BLaER1 treated with 17β-estradiol and CSF1 and Interleukin-3, amounts not matched to agents 10 nM and 100 nM (cell line): Measurements from ENCODE around the gene GP1BA.

Experiments
- H3K27ac ChIP-seq, 11 experiments: shearing (Covaris generic); formaldehyde crosslinking; 2 replicates each; pipeline ENCODE4 v1.8.1; 2022
- H3K27me3 ChIP-seq, 11 experiments: shearing (Covaris generic); formaldehyde crosslinking; 2 replicates each; pipeline ENCODE4 v1.8.1; 2022
- H3K36me3 ChIP-seq, 11 experiments: shearing (Covaris generic); formaldehyde crosslinking; 2 replicates each; pipeline ENCODE4 v1.8.1; 2022
- H3K4me1 ChIP-seq, 10 experiments: shearing (Covaris generic); formaldehyde crosslinking; 2 replicates each; pipeline ENCODE4 v1.8.1; 2022
- H3K4me2 ChIP-seq, 11 experiments: shearing (Covaris generic); formaldehyde crosslinking; 2 replicates each; pipeline ENCODE4 v1.8.1; 2022
- H3K4me3 ChIP-seq, 10 experiments: shearing (Covaris generic); formaldehyde crosslinking; 2 replicates each; pipeline ENCODE4 v1.8.1; 2022
- H3K9ac ChIP-seq, 11 experiments: shearing (Covaris generic); formaldehyde crosslinking; 2 replicates each; pipeline ENCODE4 v1.8.1; 2022
- H3K9me3 ChIP-seq, 11 experiments: shearing (Covaris generic); formaldehyde crosslinking; replicated peaks in 1 of 11; 2 replicates each; pipeline ENCODE4 v1.8.1; 2022
- H4K20me1 ChIP-seq, 11 experiments: shearing (Covaris generic); formaldehyde crosslinking; 2 replicates each; pipeline ENCODE4 v1.8.1; 2022
- Cebpa-rat ChIP-seq, 11 experiments: shearing (Covaris generic); IDR thresholded peaks; 2 replicates each; pipeline ENCODE4 v1.8.1; 2022

The GP1BA gene

DNA sequence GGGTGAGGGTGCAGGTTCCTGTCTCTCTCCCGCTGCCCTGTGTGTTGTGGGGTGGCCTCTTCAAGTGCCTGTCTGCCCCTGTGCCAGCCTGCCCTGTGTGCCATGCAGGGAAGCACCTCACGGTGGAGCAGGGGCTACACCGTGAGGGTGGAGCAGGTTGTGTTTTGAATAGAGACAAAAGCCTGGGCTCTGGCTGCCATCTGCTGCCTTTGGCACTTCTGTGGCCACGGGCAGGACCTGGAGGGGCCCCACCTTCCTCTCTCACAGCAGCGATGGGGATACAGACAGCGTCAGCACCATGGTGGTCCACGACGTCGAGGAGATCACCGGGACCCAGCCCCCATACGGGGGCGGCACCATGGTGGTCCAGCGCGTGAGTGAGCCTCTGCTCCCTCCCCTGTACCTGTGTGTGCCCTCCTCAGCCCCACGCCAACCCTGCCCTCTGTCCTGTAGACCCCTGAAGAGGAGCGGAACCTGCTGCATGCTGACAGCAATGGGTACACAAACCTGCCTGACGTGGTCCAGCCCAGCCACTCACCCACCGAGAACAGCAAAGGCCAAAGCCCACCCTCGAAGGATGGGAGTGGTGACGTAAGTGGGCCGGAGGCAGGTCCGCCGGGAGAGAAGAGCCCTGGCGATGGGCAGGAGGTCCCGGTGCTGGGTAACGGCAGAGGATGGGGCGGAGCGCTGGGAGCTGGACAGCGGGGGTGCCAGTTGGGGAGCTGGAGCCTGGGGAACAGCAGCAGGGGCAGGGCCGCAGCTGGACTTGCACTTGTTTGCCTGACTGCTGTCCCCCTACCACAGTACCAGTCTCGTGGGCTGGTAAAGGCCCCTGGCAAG is 38.1 kb upstream of the GP1BA start:
- H3K4me1 ChIP-seq = peaks cover 6 to 55% (median 11%) of the 10 kb centered on the region in 10 experiments; a peak in 19 of 20 replicates
- H3K9me3 ChIP-seq = no peaks in the 10 kb centered on the region
- peaks cover 9 to 19% (median 10%) of the 10 kb centered on the region in 11 experiments for H3K27me3 ChIP-seq
- peaks cover 53 to 86% (median 78%) of the 10 kb centered on the region in 11 experiments for H3K36me3 ChIP-seq
- H3K9ac ChIP-seq = peak overlapping the region in 4 of 11 experiments; percentile 7 to 18 (median 15); a peak in 1 of 22 replicates
- H4K20me1 ChIP-seq = peaks cover 0 to 43% (median 0%) of the 10 kb centered on the region in 11 experiments; a peak in 10 of 22 replicates
- TF ChIP-seq Cebpa-rat (IDR thresholded peaks at IDR 0.05) = no peak
- no peak overlapping the region for H3K27ac ChIP-seq
- no peak overlapping the region for H3K4me3 ChIP-seq
- H3K4me2 ChIP-seq = no peak overlapping the region

DNA sequence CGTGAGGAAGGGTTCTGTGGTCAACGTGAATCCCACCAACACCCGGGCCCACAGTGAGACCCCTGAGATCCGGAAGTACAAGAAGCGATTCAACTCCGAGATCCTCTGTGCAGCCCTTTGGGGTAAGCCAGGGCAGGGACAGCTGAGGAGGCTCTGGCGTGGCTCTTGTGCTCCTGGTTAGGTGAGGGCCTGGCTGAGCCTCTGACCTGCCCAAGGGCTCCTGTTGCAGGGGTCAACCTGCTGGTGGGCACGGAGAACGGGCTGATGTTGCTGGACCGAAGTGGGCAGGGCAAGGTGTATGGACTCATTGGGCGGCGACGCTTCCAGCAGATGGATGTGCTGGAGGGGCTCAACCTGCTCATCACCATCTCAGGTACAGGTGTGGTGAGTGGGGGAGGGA is 37.0 kb upstream of the GP1BA start:
- Histone ChIP-seq H3K9me3 (no peaks in the 10 kb centered on the region), H3K27me3 (peaks cover 20 to 31% (median 22%) of the 10 kb centered on the region in 11 experiments), H3K4me1 (peaks cover 17 to 67% (median 22%) of the 10 kb centered on the region in 10 experiments), H3K36me3 (peaks cover 53 to 82% (median 74%) of the 10 kb centered on the region in 11 experiments), H4K20me1 (peaks cover 0 to 45% (median 0%) of the 10 kb centered on the region in 11 experiments; a peak in 10 of 22 replicates), H3K4me3 (no peak overlapping the region), H3K27ac (no peak overlapping the region), H3K9ac (no peak overlapping the region), H3K4me2 (peak overlapping the region in 3 of 11 experiments; percentile 2 to 30 (median 28); a peak in 5 of 22 replicates)
- no peak for TF ChIP-seq Cebpa-rat (IDR thresholded peaks at IDR 0.05)

DNA sequence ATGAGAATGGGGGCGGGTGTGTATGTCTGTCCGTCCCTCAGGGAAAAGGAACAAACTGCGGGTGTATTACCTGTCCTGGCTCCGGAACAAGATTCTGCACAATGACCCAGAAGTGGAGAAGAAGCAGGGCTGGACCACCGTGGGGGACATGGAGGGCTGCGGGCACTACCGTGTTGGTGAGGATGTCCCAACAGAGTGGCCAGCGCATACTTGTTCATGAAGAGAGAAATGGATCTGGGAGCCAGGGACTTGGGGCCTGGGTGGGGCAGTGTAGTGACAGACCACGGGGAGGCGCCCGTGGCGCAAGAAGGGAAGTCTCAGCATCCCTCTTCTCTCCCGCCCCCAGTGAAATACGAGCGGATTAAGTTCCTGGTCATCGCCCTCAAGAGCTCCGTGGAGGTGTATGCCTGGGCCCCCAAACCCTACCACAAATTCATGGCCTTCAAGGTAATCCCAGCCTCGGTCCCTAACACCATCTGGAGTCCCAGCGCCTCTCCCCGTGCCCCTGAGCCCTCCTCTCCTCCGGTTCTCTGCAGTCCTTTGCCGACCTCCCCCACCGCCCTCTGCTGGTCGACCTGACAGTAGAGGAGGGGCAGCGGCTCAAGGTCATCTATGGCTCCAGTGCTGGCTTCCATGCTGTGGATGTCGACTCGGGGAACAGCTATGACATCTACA is 36.3 kb upstream of the GP1BA start:
- H3K36me3 ChIP-seq = peaks cover 46 to 75% (median 68%) of the 10 kb centered on the region in 11 experiments
- peaks cover 23 to 73% (median 29%) of the 10 kb centered on the region in 10 experiments for H3K4me1 ChIP-seq
- TF ChIP-seq Cebpa-rat (IDR thresholded peaks at IDR 0.05) = no peak

DNA sequence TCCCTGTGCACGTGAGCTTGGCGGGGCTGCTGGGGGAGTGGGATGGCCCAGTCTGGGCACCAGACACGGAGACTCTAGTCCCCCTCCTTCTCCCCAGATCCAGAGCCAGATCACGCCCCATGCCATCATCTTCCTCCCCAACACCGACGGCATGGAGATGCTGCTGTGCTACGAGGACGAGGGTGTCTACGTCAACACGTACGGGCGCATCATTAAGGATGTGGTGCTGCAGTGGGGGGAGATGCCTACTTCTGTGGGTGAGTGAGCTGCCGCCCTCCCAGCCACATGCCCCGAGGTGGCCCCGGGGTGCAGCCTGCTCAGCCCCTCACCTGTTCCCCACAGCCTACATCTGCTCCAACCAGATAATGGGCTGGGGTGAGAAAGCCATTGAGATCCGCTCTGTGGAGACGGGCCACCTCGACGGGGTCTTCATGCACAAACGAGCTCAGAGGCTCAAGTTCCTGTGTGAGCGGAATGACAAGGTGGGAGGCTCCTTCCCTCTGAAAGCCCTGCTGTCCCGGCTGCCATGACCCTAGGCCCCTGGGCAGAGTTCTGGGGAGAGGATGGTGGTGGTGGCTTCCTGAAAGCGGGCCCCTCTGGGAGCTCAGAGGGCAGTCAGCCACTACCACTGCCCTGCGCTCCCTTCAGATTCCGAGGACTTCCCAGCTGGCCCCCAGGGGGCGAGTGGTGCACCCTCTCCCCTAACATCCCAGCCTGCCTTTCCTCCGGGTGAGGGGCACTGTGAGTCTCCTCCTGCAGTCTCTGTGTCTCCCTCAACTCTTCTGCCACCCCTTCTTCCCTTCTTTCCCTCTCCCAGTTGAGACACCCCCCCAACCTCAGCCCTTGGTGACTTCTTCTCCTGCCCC is 35.5 kb upstream of the GP1BA start:
- H3K36me3 ChIP-seq = peaks cover 45 to 67% (median 60%) of the 10 kb centered on the region in 11 experiments

More for the DNA sequence above, 36.3 kb upstream of the GP1BA start:
- no peak overlapping the region for H3K4me3 ChIP-seq
- H3K27me3 ChIP-seq = peaks cover 26 to 38% (median 28%) of the 10 kb centered on the region in 11 experiments
- H3K9me3 ChIP-seq = no peaks in the 10 kb centered on the region
- H3K4me2 ChIP-seq = peak overlapping the region in 4 of 11 experiments; percentile 2 to 30 (median 22); a peak in 6 of 22 replicates
- H3K27ac ChIP-seq = no peak overlapping the region
- peaks cover 0 to 45% (median 0%) of the 10 kb centered on the region in 11 experiments; a peak in 10 of 22 replicates for H4K20me1 ChIP-seq
- H3K9ac ChIP-seq = 0 out of 22 replicates have a peak overlapping the region, but pooled peaks of 1 of the 11 experiments have one; percentile 26

DNA sequence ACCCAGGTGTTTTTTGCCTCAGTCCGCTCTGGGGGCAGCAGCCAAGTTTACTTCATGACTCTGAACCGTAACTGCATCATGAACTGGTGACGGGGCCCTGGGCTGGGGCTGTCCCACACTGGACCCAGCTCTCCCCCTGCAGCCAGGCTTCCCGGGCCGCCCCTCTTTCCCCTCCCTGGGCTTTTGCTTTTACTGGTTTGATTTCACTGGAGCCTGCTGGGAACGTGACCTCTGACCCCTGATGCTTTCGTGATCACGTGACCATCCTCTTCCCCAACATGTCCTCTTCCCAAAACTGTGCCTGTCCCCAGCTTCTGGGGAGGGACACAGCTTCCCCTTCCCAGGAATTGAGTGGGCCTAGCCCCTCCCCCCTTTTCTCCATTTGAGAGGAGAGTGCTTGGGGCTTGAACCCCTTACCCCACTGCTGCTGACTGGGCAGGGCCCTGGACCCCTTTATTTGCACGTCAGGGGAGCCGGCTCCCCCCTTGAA is 34.8 kb upstream of the GP1BA start:
- Histone ChIP-seq H3K9me3 (no peaks in the 10 kb centered on the region), H3K36me3 (peaks cover 39 to 61% (median 53%) of the 10 kb centered on the region in 11 experiments)
- no peak for TF ChIP-seq Cebpa-rat (IDR thresholded peaks at IDR 0.05)

More for the DNA sequence above, 35.5 kb upstream of the GP1BA start:
- no peak for TF ChIP-seq Cebpa-rat (IDR thresholded peaks at IDR 0.05)
- Histone ChIP-seq H4K20me1 (peaks cover 0 to 45% (median 0%) of the 10 kb centered on the region in 11 experiments; a peak in 10 of 22 replicates), H3K27ac (no peak overlapping the region), H3K4me3 (no peak overlapping the region), H3K9me3 (no peaks in the 10 kb centered on the region), H3K27me3 (peaks cover 26 to 44% (median 35%) of the 10 kb centered on the region in 11 experiments), H3K4me1 (peaks cover 27 to 78% (median 34%) of the 10 kb centered on the region in 10 experiments), H3K4me2 (peak overlapping the region in 1 of 11 experiments; percentile 30; a peak in 1 of 22 replicates), H3K9ac (0 out of 22 replicates have a peak overlapping the region, but pooled peaks of 1 of the 11 experiments have one; percentile 26)

DNA sequence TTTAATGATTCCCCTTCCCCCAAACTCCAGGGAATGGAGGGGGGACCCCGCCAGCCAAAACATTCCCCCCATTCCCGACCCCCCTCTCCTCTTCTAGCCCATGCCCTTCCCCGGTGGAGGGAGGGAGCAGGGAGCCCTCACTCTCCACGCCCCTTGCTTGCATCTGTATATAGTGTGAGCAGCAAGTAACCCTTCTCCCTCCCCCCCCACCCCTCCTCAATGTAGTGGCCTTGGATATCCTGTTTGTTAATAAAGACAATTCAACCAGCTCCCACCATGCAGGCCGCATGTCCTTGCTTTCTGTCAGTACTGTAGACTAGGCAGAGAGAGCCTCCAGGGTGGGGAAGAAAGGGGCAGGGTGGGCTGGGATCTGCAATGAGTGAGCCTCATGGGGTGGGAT is 34.3 kb upstream of the GP1BA start:
- peaks cover 39 to 55% (median 48%) of the 10 kb centered on the region in 11 experiments for H3K36me3 ChIP-seq
- TF ChIP-seq Cebpa-rat (IDR thresholded peaks at IDR 0.05) = no peak
- H4K20me1 ChIP-seq = peaks cover 0 to 45% (median 0%) of the 10 kb centered on the region in 11 experiments; a peak in 10 of 22 replicates
- H3K9me3 ChIP-seq = no peaks in the 10 kb centered on the region
- H3K27ac ChIP-seq = no peak overlapping the region
- no peak overlapping the region for H3K4me2 ChIP-seq
- H3K4me3 ChIP-seq = no peak overlapping the region
- H3K27me3 ChIP-seq = peaks cover 26 to 44% (median 35%) of the 10 kb centered on the region in 11 experiments
- H3K9ac ChIP-seq = no peak overlapping the region
- peaks cover 35 to 81% (median 42%) of the 10 kb centered on the region in 10 experiments for H3K4me1 ChIP-seq

More for the DNA sequence above, 34.8 kb upstream of the GP1BA start:
- H3K4me2 ChIP-seq = no peak overlapping the region
- peaks cover 29 to 80% (median 37%) of the 10 kb centered on the region in 10 experiments for H3K4me1 ChIP-seq
- no peak overlapping the region for H3K9ac ChIP-seq
- H3K4me3 ChIP-seq = no peak overlapping the region
- H4K20me1 ChIP-seq = peaks cover 0 to 45% (median 0%) of the 10 kb centered on the region in 11 experiments; a peak in 10 of 22 replicates
- no peak overlapping the region for H3K27ac ChIP-seq
- H3K27me3 ChIP-seq = peaks cover 26 to 44% (median 35%) of the 10 kb centered on the region in 11 experiments

DNA sequence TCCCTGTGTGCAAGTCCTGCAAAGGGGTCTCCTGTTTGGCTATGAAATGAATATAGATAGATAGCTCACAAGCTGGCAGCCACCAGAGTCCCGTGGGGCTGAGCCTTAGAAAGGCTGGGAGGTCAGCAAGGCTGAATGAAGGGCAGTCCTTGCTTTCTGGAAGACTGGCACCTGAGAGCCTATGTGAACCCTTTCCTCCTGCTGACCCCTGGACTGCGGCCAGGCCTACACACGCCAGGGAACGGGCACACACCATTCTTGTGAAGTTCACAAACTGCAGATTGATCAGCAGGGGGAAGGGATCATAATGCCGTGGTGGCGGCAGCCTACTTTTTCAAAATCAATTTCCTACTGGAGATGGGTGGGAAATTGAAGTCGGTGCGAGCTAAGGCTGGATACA is 33.7 kb upstream of the GP1BA start:
- H4K20me1 ChIP-seq = peaks cover 0 to 39% (median 0%) of the 10 kb centered on the region in 11 experiments; a peak in 10 of 22 replicates
- TF ChIP-seq Cebpa-rat (IDR thresholded peaks at IDR 0.05) = no peak
- H3K27me3 ChIP-seq = peaks cover 26 to 44% (median 35%) of the 10 kb centered on the region in 11 experiments
- H3K4me1 ChIP-seq = peaks cover 40 to 82% (median 48%) of the 10 kb centered on the region in 10 experiments
- H3K36me3 ChIP-seq = peaks cover 37 to 50% (median 42%) of the 10 kb centered on the region in 11 experiments
- H3K9me3 ChIP-seq = no peaks in the 10 kb centered on the region
- no peak overlapping the region for H3K27ac ChIP-seq
- H3K4me2 ChIP-seq = peak overlapping the region; percentile 64 to 89 (median 80); a peak in 20 of 22 replicates
- peak overlapping the region in 4 of 11 experiments; percentile 4 to 67 (median 28); a peak in 5 of 22 replicates for H3K9ac ChIP-seq
- H3K4me3 ChIP-seq = peak overlapping the region in 3 of 10 experiments; percentile 51 to 66 (median 54); a peak in 2 of 20 replicates
